T-helper 2 cell treated with Interferon-gamma antibody and Interleukin-4, amounts not matched to agents 5 μg/mL and 100 μg/mL, for 36 hours (primary cell): ENCODE data around the gene ATP2B3.

Source experiments
- DNase-seq: peaks from one replicate; pipeline ENCODE4 v3.0.0; 2021; ENCODE audit warnings: low spot score
- H3K27ac Mint-ChIP-seq: one replicate; pipeline ENCODE4 v1.8.0; 2021; ENCODE audit warnings: mild to moderate bottlenecking, mixed read lengths
- H3K27me3 Mint-ChIP-seq: one replicate; pipeline ENCODE4 v1.8.0; 2021; ENCODE audit warnings: low read depth, mixed read lengths
- H3K36me3 Mint-ChIP-seq: one replicate; pipeline ENCODE4 v1.8.0; 2021; ENCODE audit warnings: low read depth, mixed read lengths
- H3K4me1 Mint-ChIP-seq: one replicate; pipeline ENCODE4 v1.8.0; 2021; ENCODE audit warnings: low read depth, mixed read lengths
- H3K4me3 Mint-ChIP-seq: one replicate; pipeline ENCODE4 v1.8.0; 2022; ENCODE audit warnings: mild to moderate bottlenecking, moderate library complexity, mixed read lengths
- H3K9me3 Mint-ChIP-seq: one replicate; pipeline ENCODE4 v1.8.0; 2021; ENCODE audit warnings: mixed read lengths

ATP2B3 gene

DNA sequence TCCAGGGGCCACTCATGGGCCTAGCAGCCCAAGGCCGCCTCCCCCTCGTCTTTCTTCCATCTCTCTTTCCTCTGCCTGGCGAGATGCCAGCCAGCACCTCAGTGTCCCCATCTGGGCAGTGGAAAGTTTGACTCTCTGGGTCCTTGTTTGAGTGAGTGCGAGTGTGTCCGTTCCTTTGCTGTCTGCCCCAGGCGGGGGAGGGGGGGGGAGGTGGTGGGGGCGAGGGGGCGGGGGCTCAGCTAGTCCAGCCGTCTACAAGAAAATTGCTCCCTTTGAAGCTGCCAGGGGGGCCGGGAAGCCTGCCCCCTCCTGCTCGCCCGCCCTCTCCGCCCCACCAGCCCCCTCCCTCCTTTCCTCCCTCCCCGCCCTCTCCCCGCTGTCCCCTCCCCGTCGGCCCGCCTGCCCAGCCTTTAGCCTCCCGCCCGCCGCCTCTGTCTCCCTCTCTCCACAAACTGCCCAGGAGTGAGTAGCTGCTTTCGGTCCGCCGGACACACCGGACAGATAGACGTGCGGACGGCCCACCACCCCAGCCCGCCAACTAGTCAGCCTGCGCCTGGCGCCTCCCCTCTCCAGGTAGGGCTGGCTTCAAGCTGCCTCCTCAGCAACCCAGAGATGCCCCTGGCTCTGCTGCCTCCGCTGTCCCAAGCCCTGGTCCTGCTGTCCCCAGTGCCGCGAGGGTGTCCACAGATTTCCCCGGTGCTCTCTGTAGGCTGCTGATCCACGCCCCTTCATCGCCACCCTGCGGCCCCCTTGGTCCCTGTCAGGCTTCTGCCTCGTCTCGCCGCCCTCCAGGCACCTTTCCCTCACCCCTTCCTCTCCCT, 22.7 kb upstream of the ATP2B3 start, which contains the start of gene BGN:
TSS of gene BGN (plus strand) at position 440 of the 821 bp plus-strand sequence. CDS start 9,652 bp downstream, outside the sequence.
- Mint-ChIP-seq H3K27me3 (no peaks in the 10 kb centered on the region), H3K27ac (no peak within 1 kb of the TSS), H3K36me3 (no peaks in the 10 kb centered on the region), H3K4me3 (no peak within 1 kb of the TSS), H3K9me3 (no peaks in the 10 kb centered on the region), H3K4me1 (no peaks in the 10 kb centered on the region)
- DNase-seq = no peak

DNA sequence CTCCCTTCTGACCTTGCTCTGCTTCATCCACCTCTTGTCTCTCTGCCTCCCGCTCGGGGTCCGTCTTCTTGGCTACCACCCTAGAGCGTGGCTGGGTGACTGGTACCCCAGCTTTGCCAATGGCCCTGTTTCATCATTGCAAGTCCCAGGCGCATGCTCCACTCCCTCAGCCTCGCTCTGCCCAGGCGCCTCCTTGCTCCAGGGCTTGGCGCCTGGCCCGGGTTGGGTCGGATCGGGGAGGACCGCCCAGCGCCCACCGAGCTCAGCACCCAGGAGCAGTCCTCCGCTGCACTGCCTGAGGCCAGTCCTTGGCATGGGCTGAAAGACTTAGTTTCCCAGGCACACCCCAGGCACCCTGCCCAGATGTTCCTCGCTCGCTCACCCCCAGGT, 22.1 kb upstream of the ATP2B3 start:
- Mint-ChIP-seq H3K9me3 (no peaks in the 10 kb centered on the region), H3K27me3 (no peaks in the 10 kb centered on the region), H3K4me1 (no peaks in the 10 kb centered on the region), H3K4me3 (no peak overlapping the region), H3K27ac (no peak overlapping the region), H3K36me3 (no peaks in the 10 kb centered on the region)
- no peak for DNase-seq

DNA sequence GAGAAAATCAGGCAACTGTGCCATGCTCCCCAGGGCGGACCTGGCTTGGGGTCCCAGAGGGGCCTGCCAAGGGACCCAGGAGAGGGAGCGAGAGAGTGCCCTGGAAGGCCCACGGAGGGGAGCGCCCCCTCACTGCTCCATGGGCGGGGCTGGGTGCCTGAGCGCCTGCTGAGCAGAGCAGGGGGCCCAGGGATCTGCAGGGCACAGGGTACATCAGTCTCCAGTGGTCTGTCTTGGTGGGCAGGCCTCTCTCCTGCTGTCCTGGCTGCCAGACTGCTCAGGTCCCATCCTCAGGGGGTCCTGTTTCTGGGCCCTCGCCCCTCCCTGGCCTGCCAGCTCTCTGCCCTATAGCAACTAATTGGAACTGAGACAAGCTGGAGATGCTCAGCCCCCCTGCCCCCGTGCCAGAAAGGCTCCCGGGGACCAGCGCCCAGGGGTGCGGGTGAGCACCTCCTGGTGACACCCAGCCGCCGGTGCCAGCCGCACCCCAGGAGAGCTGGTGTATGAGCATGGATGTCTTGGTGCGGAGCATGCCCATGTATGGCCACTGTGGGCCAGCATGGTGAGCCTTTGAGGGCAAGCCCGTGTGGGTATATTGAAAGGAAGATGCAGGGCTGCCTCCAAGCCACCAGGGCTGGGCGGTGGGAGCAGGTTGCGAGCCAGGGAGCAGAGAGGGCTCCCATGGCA, 21.4 kb upstream of the ATP2B3 start:
- Mint-ChIP-seq H3K9me3 (peaks cover 5% of the 10 kb centered on the region), H3K4me3 (no peak overlapping the region), H3K4me1 (no peaks in the 10 kb centered on the region), H3K36me3 (no peaks in the 10 kb centered on the region), H3K27ac (no peak overlapping the region), H3K27me3 (no peaks in the 10 kb centered on the region)
- DNase-seq = no peak

DNA sequence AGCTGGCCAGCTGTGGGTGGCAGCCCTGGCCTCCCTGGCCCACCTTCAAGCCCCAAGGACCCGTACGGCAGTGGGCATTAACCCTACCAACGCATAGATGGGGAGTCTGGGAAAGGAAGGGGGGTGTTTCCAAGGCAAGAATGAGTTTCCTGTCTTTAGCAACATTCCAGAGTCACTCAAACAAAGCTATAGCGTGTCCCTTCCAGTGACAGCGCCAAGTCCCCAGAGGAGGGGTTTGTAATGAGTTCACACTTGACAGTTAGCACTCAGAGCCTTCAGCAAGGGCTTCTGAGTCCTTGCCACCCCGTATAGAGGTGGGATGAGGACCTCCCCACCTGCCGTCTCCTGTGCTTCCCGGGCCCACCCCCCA, 20.9 kb upstream of the ATP2B3 start:
- Mint-ChIP-seq H3K27ac (no peak overlapping the region), H3K4me1 (no peaks in the 10 kb centered on the region), H3K27me3 (no peaks in the 10 kb centered on the region), H3K4me3 (no peak overlapping the region), H3K36me3 (no peaks in the 10 kb centered on the region), H3K9me3 (peaks cover 5% of the 10 kb centered on the region)
- DNase-seq = no peak

DNA sequence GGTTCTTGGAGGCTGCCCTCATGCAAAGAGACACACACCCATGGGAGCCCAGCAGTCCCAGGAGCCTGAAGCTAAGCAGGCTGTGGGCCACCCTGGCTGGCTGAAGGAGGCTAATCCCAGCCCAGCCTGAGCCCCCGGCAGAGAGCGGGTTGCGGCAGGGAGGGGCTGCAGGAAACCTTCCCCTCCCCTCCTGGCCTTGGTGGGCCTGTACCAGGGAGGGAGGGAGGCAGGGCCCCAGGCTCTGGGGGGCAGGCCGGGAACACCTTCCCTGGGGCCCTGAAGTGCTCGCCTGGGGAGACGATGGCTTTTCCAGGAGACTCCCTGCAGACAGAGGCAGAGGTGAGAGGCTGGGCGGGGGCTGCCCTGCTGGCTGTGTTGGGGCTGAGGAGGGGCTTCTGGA, 19.0 kb upstream of the ATP2B3 start:
- H3K27ac Mint-ChIP-seq = no peak overlapping the region

DNA sequence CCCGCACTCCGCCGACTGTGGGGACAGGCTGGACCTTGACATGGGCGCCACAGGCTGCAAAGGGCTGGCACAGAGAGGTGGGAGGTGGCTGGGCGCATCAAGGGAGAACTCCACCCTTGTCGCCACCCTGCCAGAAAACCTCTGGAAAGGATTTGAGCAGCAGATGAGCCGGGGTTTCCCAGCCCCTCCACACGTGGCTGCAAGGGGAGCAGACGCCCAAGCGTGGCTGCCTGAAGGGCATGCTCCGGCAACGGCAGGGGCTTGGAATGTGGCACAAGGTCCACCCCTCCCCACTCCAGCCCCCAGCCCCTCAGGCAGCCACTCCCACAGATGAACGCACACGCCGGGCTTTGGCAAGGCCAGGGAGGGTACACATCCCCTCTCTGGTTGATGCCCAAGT, 18.1 kb upstream of the ATP2B3 start:
- Mint-ChIP-seq H3K27ac (no peak overlapping the region), H3K4me1 (no peaks in the 10 kb centered on the region), H3K9me3 (peaks cover 5% of the 10 kb centered on the region), H3K27me3 (no peaks in the 10 kb centered on the region), H3K36me3 (no peaks in the 10 kb centered on the region), H3K4me3 (no peak overlapping the region)
- DNase-seq = no peak

More for the DNA sequence above, 19.0 kb upstream of the ATP2B3 start:
- Mint-ChIP-seq H3K4me3 (no peak overlapping the region), H3K4me1 (no peaks in the 10 kb centered on the region), H3K36me3 (no peaks in the 10 kb centered on the region), H3K27me3 (no peaks in the 10 kb centered on the region), H3K9me3 (peaks cover 5% of the 10 kb centered on the region)
- DNase-seq = no peak

DNA sequence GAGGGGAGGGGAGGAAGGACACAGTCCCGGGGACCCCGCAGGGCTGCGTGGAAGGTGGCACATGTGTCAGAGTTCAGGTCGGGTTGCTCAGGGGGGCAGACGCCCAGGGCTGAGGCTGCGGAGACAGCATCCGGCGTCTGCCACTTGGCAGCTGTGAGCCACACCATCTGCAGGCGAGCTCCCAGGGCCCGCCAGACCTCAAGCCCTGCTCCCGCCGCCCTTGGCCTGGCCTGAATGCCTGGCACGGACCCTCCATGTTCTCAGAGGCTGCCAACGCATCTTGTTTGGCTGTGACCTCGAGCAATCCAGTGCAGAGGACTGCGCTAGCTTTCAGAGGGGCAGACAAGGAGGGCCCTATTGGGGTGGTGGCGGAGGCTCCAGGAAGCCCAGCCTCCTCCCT, 17.6 kb upstream of the ATP2B3 start:
- no peak for DNase-seq
- Mint-ChIP-seq H3K27ac (no peak overlapping the region), H3K4me1 (no peaks in the 10 kb centered on the region), H3K4me3 (no peak overlapping the region), H3K9me3 (peaks cover 5% of the 10 kb centered on the region), H3K36me3 (no peaks in the 10 kb centered on the region), H3K27me3 (no peaks in the 10 kb centered on the region)

DNA sequence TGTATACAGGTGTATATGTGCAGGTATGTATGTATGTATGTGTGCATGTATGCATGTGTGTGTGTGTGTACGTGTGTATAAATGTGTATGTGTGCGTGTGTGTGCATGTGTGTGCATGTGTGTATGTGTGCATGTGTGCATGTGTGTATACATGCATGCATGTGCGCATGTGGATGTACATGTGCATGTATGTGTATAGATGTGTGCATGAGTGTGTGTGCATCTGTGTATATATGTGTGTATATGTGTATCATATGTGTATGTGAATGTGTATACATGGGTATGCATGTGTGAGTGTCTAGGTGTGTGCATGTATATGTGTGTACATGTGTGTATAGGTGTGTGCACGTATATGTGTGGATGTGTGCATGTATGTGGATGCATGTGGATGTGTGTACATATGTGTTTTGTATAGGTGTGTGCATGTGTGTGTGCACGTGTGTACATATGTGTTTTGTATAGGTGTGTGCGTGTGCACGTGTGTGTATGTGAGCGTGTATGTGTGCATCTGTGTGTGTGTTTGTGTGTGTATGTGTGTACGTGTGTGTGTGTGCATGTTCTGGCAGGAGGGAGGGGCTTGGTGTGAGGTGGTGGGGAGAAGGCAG, 16.7 kb upstream of the ATP2B3 start:
- H3K27me3 Mint-ChIP-seq = no peaks in the 10 kb centered on the region
- H3K36me3 Mint-ChIP-seq = no peaks in the 10 kb centered on the region
- no peak overlapping the region for H3K27ac Mint-ChIP-seq
- no peak for DNase-seq
- H3K4me1 Mint-ChIP-seq = no peaks in the 10 kb centered on the region
- H3K9me3 Mint-ChIP-seq = peaks cover 5% of the 10 kb centered on the region
- no peak overlapping the region for H3K4me3 Mint-ChIP-seq

DNA sequence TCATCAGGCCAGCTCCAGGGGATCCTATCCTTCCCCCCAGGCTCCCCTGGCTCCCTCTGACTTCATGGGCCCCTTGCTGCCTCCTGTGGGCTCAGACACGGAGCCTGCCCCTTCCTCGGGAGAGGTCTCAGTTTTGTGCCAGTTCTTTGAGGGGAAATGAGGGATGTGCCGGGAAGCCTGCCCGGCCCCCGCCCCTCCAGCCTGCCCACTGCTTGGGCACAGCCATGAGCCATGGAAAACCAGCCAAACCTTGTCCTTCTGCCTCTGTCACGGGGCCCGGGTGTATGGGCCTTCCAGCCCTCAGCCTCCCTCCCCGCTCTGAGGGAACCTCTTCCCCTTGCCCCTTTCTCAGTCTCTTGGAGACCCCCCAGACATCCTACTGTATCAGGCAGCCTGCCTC, 15.9 kb upstream of the ATP2B3 start:
- no peaks in the 10 kb centered on the region for H3K4me1 Mint-ChIP-seq
- H3K27ac Mint-ChIP-seq = no peak overlapping the region

DNA sequence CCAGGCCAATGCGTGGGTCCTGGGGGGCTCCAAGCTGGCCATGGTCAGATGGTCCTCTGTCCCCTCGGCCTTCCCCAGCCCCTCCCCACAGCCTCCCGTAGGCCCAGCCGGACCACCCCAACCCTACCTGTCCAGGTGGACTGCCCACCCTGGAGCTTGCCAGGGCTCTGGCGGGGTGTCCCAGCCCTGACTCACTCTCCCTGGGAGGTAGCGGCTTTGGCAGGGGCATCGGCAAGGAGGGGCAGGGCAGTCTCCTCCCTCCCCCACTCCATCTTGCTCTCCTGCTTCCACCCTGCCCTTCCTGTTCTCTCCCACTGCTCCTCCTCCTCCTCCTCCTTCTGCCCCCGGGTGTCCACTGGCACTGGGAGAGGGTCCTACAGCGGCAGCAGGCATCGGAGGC, 15.3 kb upstream of the ATP2B3 start:
- Mint-ChIP-seq H3K4me3 (no peak overlapping the region), H3K27ac (no peak overlapping the region), H3K36me3 (no peaks in the 10 kb centered on the region), H3K9me3 (peaks cover 5% of the 10 kb centered on the region), H3K4me1 (no peaks in the 10 kb centered on the region), H3K27me3 (no peaks in the 10 kb centered on the region)
- DNase-seq = no peak

More for the DNA sequence above, 15.9 kb upstream of the ATP2B3 start:
- Mint-ChIP-seq H3K36me3 (no peaks in the 10 kb centered on the region), H3K9me3 (peaks cover 5% of the 10 kb centered on the region), H3K27me3 (no peaks in the 10 kb centered on the region), H3K4me3 (no peak overlapping the region)
- no peak for DNase-seq

DNA sequence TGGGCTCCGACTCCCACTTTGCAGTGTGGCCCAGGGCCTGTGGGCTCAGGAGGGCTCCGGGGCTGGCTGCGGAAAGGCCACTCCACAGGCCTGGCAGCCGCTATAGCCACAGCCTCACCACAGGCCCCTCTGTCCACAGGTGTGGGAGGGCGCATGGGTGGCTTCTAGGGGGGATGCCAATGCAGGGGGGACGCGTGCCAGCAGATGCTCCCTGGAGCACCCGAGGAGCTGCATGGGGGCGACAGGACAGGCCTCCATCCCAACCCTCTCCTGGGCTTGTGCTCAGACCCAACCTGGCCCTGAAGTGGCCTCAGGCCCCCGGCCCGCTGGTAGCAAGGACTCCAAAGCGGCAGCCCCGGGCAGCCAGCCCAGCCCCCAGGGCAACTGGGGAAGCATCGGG, 14.6 kb upstream of the ATP2B3 start:
- Mint-ChIP-seq H3K27ac (no peak overlapping the region), H3K4me1 (no peaks in the 10 kb centered on the region)

DNA sequence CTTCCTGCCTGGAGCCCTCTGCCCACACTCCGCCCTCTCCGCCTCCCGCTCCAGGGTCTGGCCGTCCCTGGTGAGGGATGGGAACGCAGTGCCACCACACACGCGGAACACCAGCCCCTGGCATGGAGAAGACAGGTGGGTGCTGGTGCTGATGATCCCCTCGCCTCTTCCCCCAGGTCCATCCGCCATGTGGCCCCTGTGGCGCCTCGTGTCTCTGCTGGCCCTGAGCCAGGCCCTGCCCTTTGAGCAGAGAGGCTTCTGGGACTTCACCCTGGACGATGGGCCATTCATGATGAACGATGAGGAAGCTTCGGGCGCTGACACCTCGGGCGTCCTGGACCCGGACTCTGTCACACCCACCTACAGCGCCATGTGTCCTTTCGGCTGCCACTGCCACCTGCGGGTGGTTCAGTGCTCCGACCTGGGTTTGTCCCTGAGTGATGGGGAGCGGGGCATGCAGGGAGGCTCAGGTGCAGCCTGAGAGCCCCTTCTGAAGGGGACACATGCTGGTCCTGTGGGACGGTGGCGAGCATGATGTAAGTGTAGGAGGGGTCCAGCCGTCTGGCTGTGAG, 12.9 kb upstream of the ATP2B3 start:
- H3K27ac Mint-ChIP-seq = no peak overlapping the region
- H3K36me3 Mint-ChIP-seq = no peaks in the 10 kb centered on the region
- no peak for DNase-seq
- no peak overlapping the region for H3K4me3 Mint-ChIP-seq
- H3K9me3 Mint-ChIP-seq = peaks cover 5% of the 10 kb centered on the region
- no peaks in the 10 kb centered on the region for H3K4me1 Mint-ChIP-seq
- no peaks in the 10 kb centered on the region for H3K27me3 Mint-ChIP-seq

More for the DNA sequence above, 14.6 kb upstream of the ATP2B3 start:
- H3K9me3 Mint-ChIP-seq = peaks cover 5% of the 10 kb centered on the region
- H3K4me3 Mint-ChIP-seq = no peak overlapping the region
- H3K36me3 Mint-ChIP-seq = no peaks in the 10 kb centered on the region
- no peak for DNase-seq
- H3K27me3 Mint-ChIP-seq = no peaks in the 10 kb centered on the region

DNA sequence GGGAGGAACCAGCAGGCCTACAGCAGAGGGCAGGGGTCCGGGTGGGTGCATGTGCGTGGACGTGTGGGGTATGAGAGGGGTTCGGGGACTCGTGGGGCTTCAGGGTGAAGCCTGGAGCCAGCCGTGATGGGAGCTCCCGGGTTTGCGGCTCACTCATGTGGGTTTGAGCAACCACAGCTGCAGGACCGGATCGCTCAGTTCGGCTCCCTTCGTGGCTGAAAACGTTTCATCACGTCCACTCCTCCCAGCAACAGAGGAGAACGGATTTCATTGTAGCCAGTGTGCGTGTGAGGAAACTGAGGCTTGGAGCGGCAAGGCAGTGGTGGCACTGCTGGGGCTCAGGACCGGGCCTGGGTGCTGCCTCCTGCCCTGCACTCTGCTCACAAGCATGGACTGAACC, 12.1 kb upstream of the ATP2B3 start:
- no peak for DNase-seq
- Mint-ChIP-seq H3K27me3 (no peaks in the 10 kb centered on the region), H3K9me3 (peaks cover 5% of the 10 kb centered on the region), H3K4me1 (no peaks in the 10 kb centered on the region), H3K27ac (no peak overlapping the region), H3K4me3 (no peak overlapping the region), H3K36me3 (no peaks in the 10 kb centered on the region)
